HL-60 (cell line): Measurements from ENCODE around the gene RBMS3.

ENCODE experiments used
- DNase-seq, 2 experiments: peaks; one replicate each; pipeline ENCODE4 v3.0.0-alpha.2; 2010 to 2020; ENCODE audit warnings: low read depth in 1 of 2, low spot score in 1 of 2
- H3K27ac ChIP-seq: fragments of 250-450 bp; sonication (Bioruptor Pico); replicated peaks from 2 replicates; pipeline ENCODE4 v1.5.1; 2020; ENCODE audit warnings: mild to moderate bottlenecking, moderate library complexity
- H3K27me3 ChIP-seq: fragments of 250-450 bp; sonication (Bioruptor Pico); 2 replicates; pipeline ENCODE4 v1.5.1; 2021; ENCODE audit warnings: mild to moderate bottlenecking, moderate library complexity; ENCODE audit not compliant: insufficient read depth, poor library complexity, severe bottlenecking
- H3K4me3 ChIP-seq: replicated peaks from 2 replicates; pipeline ENCODE4 v1.5.1; 2011; ENCODE audit warnings: mild to moderate bottlenecking, control low read depth, low read length; ENCODE audit not compliant: insufficient read depth
- GABPA ChIP-seq: IDR thresholded peaks from 2 replicates; pipeline ENCODE4 v1.6.1; 2012; ENCODE audit warnings: low read depth
- POLR2AphosphoS5 ChIP-seq: IDR thresholded peaks from 2 replicates; pipeline ENCODE4 v1.6.1; 2012; ENCODE audit warnings: low read depth
- SPI1 ChIP-seq: IDR thresholded peaks from 2 replicates; pipeline ENCODE4 v1.6.1; 2012; ENCODE audit warnings: low read depth, mild to moderate bottlenecking, borderline replicate concordance
- TF ChIP-seq, protein P1 (sequence below): IDR thresholded peaks from one replicate; pipeline ENCODE4 v1.5.1; 2011; ENCODE audit warnings: low read length, control low read depth, inconsistent platforms; ENCODE audit not compliant: insufficient read depth
- TF ChIP-seq, protein P2 (sequence below): IDR thresholded peaks from 2 replicates; pipeline ENCODE4 v1.6.1; 2012; ENCODE audit warnings: low read depth; ENCODE audit not compliant: insufficient replicate concordance

RBMS3 gene

DNA sequence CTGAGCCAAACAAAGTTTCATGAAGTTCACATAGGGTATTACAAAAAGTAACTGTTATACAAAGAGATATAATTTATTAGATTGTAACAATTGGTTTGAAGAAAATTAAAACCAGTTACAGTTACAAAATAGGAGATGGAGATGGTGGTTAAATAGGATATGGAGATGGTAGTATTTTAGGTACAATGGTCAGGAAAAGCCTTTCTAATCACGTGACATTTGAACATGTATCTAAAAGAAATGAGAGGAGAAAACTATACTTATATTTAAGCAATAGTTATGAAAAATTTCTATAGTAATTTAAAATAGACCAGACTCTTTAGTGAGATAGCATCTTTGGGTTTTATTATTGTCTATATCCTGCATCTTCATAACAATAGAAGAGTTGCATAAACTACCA is 312.9 kb downstream of the RBMS3 start:
- no peaks in the 10 kb centered on the region for H3K27me3 ChIP-seq
- no peak overlapping the region for H3K4me3 ChIP-seq
- no peak for DNase-seq
- TF ChIP-seq GABPA, result no peak
- no peak for TF ChIP-seq POLR2AphosphoS5
- TF ChIP-seq, protein P1, sequence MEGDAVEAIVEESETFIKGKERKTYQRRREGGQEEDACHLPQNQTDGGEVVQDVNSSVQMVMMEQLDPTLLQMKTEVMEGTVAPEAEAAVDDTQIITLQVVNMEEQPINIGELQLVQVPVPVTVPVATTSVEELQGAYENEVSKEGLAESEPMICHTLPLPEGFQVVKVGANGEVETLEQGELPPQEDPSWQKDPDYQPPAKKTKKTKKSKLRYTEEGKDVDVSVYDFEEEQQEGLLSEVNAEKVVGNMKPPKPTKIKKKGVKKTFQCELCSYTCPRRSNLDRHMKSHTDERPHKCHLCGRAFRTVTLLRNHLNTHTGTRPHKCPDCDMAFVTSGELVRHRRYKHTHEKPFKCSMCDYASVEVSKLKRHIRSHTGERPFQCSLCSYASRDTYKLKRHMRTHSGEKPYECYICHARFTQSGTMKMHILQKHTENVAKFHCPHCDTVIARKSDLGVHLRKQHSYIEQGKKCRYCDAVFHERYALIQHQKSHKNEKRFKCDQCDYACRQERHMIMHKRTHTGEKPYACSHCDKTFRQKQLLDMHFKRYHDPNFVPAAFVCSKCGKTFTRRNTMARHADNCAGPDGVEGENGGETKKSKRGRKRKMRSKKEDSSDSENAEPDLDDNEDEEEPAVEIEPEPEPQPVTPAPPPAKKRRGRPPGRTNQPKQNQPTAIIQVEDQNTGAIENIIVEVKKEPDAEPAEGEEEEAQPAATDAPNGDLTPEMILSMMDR, result no peak
- TF ChIP-seq, protein P2, sequence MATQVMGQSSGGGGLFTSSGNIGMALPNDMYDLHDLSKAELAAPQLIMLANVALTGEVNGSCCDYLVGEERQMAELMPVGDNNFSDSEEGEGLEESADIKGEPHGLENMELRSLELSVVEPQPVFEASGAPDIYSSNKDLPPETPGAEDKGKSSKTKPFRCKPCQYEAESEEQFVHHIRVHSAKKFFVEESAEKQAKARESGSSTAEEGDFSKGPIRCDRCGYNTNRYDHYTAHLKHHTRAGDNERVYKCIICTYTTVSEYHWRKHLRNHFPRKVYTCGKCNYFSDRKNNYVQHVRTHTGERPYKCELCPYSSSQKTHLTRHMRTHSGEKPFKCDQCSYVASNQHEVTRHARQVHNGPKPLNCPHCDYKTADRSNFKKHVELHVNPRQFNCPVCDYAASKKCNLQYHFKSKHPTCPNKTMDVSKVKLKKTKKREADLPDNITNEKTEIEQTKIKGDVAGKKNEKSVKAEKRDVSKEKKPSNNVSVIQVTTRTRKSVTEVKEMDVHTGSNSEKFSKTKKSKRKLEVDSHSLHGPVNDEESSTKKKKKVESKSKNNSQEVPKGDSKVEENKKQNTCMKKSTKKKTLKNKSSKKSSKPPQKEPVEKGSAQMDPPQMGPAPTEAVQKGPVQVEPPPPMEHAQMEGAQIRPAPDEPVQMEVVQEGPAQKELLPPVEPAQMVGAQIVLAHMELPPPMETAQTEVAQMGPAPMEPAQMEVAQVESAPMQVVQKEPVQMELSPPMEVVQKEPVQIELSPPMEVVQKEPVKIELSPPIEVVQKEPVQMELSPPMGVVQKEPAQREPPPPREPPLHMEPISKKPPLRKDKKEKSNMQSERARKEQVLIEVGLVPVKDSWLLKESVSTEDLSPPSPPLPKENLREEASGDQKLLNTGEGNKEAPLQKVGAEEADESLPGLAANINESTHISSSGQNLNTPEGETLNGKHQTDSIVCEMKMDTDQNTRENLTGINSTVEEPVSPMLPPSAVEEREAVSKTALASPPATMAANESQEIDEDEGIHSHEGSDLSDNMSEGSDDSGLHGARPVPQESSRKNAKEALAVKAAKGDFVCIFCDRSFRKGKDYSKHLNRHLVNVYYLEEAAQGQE, result no peak
- no peak overlapping the region for H3K27ac ChIP-seq

DNA sequence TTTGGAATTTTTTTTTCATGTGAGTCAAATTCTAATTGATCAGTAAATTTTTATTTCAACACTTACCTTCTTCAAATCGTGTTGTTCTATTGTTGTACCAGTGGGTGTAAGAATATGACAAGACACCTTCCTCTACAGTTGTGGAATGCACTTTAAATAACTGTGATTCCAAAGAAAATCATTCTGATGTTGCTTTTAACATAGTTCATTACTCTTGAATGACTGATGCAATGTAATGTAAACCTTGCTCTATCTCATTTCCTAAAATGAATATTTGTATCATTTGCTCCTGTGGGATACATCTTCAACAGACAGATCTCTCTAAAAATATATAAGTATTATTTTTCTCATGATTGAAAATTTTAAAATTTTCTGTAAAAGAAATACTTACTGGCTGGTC is 313.4 kb downstream of the RBMS3 start:
- Histone ChIP-seq H3K27me3 (no peaks in the 10 kb centered on the region), H3K4me3 (no peak overlapping the region), H3K27ac (no peak overlapping the region)
- no peak for DNase-seq
- TF ChIP-seq, protein P1, result no peak
- TF ChIP-seq, protein P2, result no peak
- TF ChIP-seq POLR2AphosphoS5, result no peak
- TF ChIP-seq GABPA, result no peak
- TF ChIP-seq SPI1, result no peak

DNA sequence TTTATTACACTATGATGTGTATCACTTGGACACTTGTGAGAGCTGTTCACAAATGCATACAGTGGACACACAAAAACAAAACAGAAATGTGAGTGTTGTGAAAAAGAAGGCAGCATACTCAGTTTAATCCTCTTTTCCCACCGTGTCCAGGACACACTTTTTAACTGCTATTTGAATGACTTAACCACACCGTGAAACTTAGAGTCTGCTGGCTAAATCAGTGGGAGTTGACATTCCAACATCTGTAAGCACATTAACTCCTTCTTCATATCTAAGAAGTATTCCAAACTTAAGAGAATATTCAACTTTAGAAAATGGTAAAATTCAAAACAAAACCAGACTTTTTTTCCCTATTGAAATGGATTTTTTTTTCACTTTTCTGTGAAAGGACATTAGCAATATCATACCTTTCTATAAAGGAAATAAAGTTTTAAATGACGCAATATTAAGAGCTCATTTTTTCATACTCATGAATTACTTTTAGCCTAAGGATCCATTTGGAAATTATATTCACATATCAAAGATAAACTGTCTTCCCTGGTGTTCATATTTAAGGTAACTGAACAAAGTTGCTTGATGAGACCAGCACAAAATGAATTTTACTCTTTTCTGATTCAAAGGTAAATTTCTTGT is 316.6 kb downstream of the RBMS3 start:
- TF ChIP-seq, protein P1, result no peak
- TF ChIP-seq, protein P2, result no peak
- TF ChIP-seq SPI1, result no peak
- no peak for TF ChIP-seq GABPA
- no peak for TF ChIP-seq POLR2AphosphoS5
- Histone ChIP-seq H3K4me3 (no peak overlapping the region), H3K27ac (no peak overlapping the region), H3K27me3 (no peaks in the 10 kb centered on the region)
- no peak for DNase-seq
